ENCODE results near the gene STARD4.

STARD4 gene

DNA sequence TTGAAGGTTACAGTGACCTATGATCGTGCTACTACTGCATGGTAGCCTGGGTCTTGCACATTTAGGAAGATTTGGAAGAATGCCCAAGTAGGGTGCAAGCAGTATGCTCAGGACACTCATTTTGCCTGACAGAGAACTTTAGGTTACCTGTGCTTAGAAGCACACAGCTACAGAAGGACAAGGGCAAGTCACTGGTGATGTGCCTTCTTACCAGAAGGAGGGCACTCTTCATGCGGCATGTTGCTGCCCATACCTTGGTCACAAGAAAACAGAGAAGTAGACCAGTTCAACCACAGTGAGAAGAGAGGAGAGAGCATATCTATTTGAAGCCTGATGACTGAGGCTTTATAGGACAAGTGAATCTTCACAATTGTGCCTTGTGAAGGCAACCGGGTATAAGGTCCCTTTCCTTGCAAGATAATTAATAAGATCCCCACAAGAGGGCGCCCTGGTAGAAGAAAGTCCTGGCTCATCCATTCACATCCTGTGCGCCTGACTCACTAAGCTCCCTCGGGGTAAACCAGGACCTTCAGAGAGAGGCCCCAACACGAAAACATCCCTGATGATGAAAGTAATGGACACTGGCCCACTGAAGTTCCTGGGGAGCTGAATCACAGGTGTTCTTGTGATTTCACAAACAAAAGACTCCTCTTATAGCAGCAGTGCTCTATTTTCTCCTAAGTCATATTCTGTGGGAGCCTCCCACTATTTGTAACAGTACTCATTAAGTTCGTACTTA, 38.1 kb upstream of the STARD4 start:
- H3K36me3 ChIP-seq (ENCODE audit: control insufficient read depth, insufficient read depth, low read length) = no peaks in the 10 kb centered on the region
- TF ChIP-seq, protein P1, sequence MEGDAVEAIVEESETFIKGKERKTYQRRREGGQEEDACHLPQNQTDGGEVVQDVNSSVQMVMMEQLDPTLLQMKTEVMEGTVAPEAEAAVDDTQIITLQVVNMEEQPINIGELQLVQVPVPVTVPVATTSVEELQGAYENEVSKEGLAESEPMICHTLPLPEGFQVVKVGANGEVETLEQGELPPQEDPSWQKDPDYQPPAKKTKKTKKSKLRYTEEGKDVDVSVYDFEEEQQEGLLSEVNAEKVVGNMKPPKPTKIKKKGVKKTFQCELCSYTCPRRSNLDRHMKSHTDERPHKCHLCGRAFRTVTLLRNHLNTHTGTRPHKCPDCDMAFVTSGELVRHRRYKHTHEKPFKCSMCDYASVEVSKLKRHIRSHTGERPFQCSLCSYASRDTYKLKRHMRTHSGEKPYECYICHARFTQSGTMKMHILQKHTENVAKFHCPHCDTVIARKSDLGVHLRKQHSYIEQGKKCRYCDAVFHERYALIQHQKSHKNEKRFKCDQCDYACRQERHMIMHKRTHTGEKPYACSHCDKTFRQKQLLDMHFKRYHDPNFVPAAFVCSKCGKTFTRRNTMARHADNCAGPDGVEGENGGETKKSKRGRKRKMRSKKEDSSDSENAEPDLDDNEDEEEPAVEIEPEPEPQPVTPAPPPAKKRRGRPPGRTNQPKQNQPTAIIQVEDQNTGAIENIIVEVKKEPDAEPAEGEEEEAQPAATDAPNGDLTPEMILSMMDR (IDR thresholded peaks at IDR 0.05; ENCODE audit: insufficient read depth, low read length, poor library complexity, severe bottlenecking) = peak; percentile 45
- H3K27me3 ChIP-seq (replicated peaks; ENCODE audit: control insufficient read depth, insufficient read depth, low read length) = no peaks in the 10 kb centered on the region
- H3K4me3 ChIP-seq (replicated peaks; ENCODE audit: low read depth, low read length) = no peak overlapping the region
- peak; percentile 14 for DNase-seq (ENCODE audit: extremely low read depth, insufficient read length)

DNA sequence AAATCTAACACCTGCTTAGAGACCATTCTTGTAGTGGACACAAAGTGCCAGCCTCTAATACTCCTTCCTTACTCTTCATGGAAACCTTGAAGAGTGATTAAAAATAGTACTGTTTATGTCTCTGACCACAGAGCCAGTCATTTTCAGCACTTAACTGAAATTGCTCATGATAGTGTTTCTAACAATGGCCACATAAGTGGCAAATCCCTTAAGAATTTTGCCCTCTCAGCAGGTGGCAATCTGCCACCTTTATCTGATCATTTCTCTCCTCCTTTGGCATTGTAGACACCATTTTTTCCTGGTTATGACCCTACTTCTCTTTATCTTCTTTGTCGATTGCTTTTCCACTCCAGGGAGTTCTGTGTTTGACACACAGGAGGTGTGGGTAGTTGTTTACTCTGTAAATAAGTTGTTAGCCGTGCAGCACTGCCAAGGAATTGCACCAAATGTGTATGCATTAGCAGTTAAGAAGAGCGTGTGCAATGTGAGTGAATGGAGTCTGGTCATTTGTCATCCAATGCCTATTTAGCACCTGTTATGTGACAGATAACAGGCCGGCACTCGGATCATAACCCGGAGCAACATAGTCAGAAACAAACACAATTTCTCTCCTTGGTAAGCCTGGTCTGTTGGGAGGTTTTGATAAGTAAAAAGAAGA, 36.8 kb upstream of the STARD4 start:
- no peaks in the 10 kb centered on the region for H3K27me3 ChIP-seq (replicated peaks; ENCODE audit: control insufficient read depth, insufficient read depth, low read length)
- no peak overlapping the region for H3K4me3 ChIP-seq (replicated peaks; ENCODE audit: low read depth, low read length)
- no peak for DNase-seq (ENCODE audit: extremely low read depth, insufficient read length)
- H3K36me3 ChIP-seq (ENCODE audit: control insufficient read depth, insufficient read depth, low read length) = no peaks in the 10 kb centered on the region
- TF ChIP-seq, protein P1 (IDR thresholded peaks at IDR 0.05; ENCODE audit: insufficient read depth, low read length, poor library complexity, severe bottlenecking) = no peak

DNA sequence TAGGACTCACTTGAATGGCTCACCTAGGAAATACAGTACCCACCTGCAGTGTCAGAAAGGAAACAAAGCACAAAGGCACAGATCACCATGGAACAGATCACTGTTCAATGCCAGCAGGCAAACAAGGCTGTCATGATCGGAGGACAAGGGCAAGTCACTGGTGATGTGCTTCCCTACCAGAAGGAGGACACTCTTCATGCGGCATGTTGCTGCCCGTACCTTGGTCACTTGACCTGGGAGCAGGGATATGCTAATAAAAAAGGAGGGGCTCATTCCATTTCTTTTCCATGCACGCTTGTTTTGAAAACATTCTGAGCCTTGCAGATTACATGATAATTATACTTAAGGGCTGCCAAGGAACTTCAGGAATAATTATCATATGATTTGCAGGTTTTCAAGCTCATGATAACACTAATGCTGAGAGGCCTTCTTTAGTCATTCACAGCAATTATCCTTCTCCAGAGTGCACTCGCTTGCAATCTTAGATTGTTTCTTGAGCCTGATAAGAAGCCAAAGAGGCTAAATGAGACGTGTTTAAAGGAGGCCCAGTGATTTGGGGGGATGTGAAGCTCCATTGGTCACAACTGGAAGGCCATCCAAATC, 36.1 kb upstream of the STARD4 start:
- TF ChIP-seq, protein P1 (IDR thresholded peaks at IDR 0.05; ENCODE audit: insufficient read depth, low read length, poor library complexity, severe bottlenecking) = no peak
- Histone ChIP-seq H3K36me3 (ENCODE audit: control insufficient read depth, insufficient read depth, low read length) (no peaks in the 10 kb centered on the region), H3K27me3 (replicated peaks; ENCODE audit: control insufficient read depth, insufficient read depth, low read length) (no peaks in the 10 kb centered on the region), H3K4me3 (replicated peaks; ENCODE audit: low read depth, low read length) (no peak overlapping the region)
- DNase-seq (ENCODE audit: extremely low read depth, insufficient read length) = no peak

DNA sequence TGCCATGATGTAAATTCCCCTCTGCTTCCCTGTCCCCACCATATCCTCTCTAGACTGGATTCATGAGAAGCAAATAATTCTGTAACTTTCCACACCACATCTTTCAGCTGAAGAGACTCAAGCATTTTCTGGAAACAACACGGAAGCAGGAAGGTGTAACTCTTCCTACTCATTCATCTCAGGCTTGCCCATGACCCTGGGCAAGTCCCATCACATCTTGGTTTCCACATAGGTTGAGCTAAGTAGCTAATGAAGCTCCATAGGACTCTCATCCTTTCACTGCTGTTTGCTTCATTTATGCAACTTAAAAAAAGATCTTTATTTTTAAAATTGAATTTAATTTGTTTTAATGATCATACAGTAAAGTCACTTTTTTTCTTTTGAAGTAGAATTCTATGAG, 32.7 kb upstream of the STARD4 start:
- TF ChIP-seq, protein P1 (IDR thresholded peaks at IDR 0.05; ENCODE audit: insufficient read depth, low read length, poor library complexity, severe bottlenecking) = no peak
- DNase-seq (ENCODE audit: extremely low read depth, insufficient read length) = no peak
- no peaks in the 10 kb centered on the region for H3K27me3 ChIP-seq (replicated peaks; ENCODE audit: control insufficient read depth, insufficient read depth, low read length)
- no peaks in the 10 kb centered on the region for H3K36me3 ChIP-seq (ENCODE audit: control insufficient read depth, insufficient read depth, low read length)
- no peak overlapping the region for H3K4me3 ChIP-seq (replicated peaks; ENCODE audit: low read depth, low read length)

DNA sequence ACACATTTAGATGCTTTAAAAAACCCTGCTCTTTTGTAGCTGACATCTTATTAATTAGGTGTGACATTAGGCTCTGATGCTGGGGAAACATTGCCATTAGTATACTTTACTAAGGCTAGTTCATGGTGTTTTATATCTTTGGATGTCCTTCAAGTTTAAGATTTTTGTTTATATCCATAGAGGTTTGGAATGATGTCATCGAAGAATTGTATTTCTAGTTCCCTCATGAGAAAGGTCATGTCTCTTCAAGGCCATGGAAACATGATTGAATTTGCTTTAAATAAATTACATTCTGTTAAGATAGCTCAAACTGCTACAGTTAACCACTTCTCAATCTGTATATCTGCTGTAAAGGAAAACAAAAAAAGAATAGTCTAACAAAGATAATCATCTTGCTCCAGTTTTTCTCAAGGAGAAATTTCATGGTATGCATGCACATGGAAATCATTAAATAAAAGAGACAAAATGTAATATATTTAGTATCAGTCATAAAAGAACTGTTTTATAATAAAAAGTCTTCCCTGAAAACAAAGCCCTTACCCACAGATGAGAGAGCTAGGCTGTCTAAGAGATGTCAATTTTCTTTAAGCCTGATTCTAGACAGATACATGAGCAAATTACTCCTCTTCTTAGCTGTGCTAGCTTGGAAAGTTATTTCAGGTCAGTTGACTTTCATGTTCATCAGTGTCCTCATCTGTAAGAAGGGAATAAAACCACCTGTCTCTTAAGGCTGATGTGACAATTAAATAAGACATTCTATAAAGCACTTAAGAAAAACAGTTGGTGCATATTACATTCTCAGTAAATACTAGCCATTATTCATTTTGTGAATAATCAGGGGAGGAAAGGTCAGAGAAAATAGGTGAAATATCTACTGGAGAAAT, 25.0 kb upstream of the STARD4 start:
- Histone ChIP-seq H3K27me3 (replicated peaks; ENCODE audit: control insufficient read depth, insufficient read depth, low read length) (no peaks in the 10 kb centered on the region), H3K36me3 (ENCODE audit: control insufficient read depth, insufficient read depth, low read length) (no peaks in the 10 kb centered on the region), H3K4me3 (replicated peaks; ENCODE audit: low read depth, low read length) (no peak overlapping the region)
- TF ChIP-seq, protein P1 (IDR thresholded peaks at IDR 0.05; ENCODE audit: insufficient read depth, low read length, poor library complexity, severe bottlenecking) = no peak
- DNase-seq (ENCODE audit: extremely low read depth, insufficient read length) = no peak

Measured in GM06990 (cell line).